Common myeloid progenitor, CD34-positive (primary cell): ENCODE data around the gene ID1.

Source experiments
- CTCF ChIA-PET: fragments of 350-600 bp; sonication (Branson Sonifier 250); formaldehyde crosslinking; loops from one replicate; lab custom pipeline; 2021; ENCODE audit warnings: antibody characterized with exemption; lab: Charles Lee
- POLR2A ChIA-PET: fragments of 350-600 bp; sonication (Branson Sonifier 250); formaldehyde crosslinking; loops from one replicate; lab custom pipeline; 2021; ENCODE audit warnings: antibody characterized with exemption; lab: Charles Lee
- DNase-seq, 3 donors: peaks; one replicate each; pipeline versions ENCODE4 v3.0.0 to v3.0.0-alpha.2; 2013
- H3K27ac ChIP-seq, 2 experiments: 1 replicate in 1 of 2; 2 replicates in 1 of 2; pipeline ENCODE4 v1.7.0; 2013; ENCODE audit warnings: inconsistent platforms in 2 of 2, low read length in 2 of 2, mild to moderate bottlenecking in 2 of 2, low read depth in 1 of 2, moderate library complexity in 1 of 2; ENCODE audit not compliant: severe bottlenecking in 2 of 2, insufficient read depth in 1 of 2, poor library complexity in 1 of 2
- H3K27me3 ChIP-seq, 5 experiments: replicated peaks in 2 of 5; 1 replicate in 3 of 5; 2 replicates in 2 of 5; pipeline versions ENCODE4 v1.6.1 to v1.7.0; 2013; ENCODE audit warnings: low read length in 4 of 5, mild to moderate bottlenecking in 2 of 5, moderate library complexity in 2 of 5, inconsistent platforms in 1 of 5; ENCODE audit not compliant: insufficient read depth in 5 of 5, control insufficient read depth in 4 of 5
- H3K36me3 ChIP-seq, 4 experiments: 1 replicate in 2 of 4; 2 replicates in 2 of 4; pipeline versions ENCODE4 v1.6.1 to v1.7.0; 2013; ENCODE audit warnings: low read length in 3 of 4, control low read depth in 1 of 4, mild to moderate bottlenecking in 1 of 4; ENCODE audit not compliant: control insufficient read depth in 4 of 4, insufficient read depth in 4 of 4
- H3K4me1 ChIP-seq, 4 experiments: 1 replicate in 3 of 4; 2 replicates in 1 of 4; pipeline versions ENCODE4 v1.6.1 to v1.7.1; 2013; ENCODE audit warnings: low read length in 3 of 4, mild to moderate bottlenecking in 3 of 4, control low read depth in 1 of 4, inconsistent platforms in 1 of 4, moderate library complexity in 1 of 4; ENCODE audit not compliant: control insufficient read depth in 4 of 4, insufficient read depth in 4 of 4; ENCODE audit errors: control extremely low read depth in 1 of 4
- H3K4me3 ChIP-seq, 7 experiments: 1 replicate in 4 of 7; 2 replicates in 3 of 7; pipeline versions ENCODE4 v1.5.1 to v1.7.0; 2013; ENCODE audit warnings: mild to moderate bottlenecking in 7 of 7, low read length in 6 of 7, moderate library complexity in 6 of 7, inconsistent platforms in 2 of 7, low read depth in 2 of 7, control low read depth in 1 of 7; ENCODE audit not compliant: insufficient read depth in 4 of 7, control insufficient read depth in 1 of 7; ENCODE audit errors: extremely low read depth in 1 of 7
- H3K9me3 ChIP-seq, 5 experiments: 1 replicate in 4 of 5; 2 replicates in 1 of 5; pipeline versions ENCODE4 v1.6.1 to v1.7.1; 2013; ENCODE audit warnings: low read length in 4 of 5, mild to moderate bottlenecking in 2 of 5, inconsistent platforms in 1 of 5, low read depth in 1 of 5, moderate library complexity in 1 of 5; ENCODE audit not compliant: control insufficient read depth in 4 of 5, insufficient read depth in 2 of 5; ENCODE audit errors: control extremely low read depth in 1 of 5
- WGBS: methylation state at CpG from one replicate; pipeline ENCODE4 v1.1.5; 2013; ENCODE audit not compliant: insufficient coverage; 5-methylcytosine and 5-hydroxymethylcytosine counted together

Gene ID1

GRCh38 chr20:31564284-31564683 lies 40.8 kb upstream of the ID1 start:
- POLR2A ChIA-PET: interaction anchor here (1.8 kb wide), 1 partner anchor 40 kb away, joined by 6 read pairs; the partner anchor contains the start of gene ID1
- WGBS: 93% methylated on average over 6 of the region's 6 CpGs
- peaks cover 7 to 85% (median 54%) of the 10 kb centered on the region in 4 experiments for H3K36me3 ChIP-seq

GRCh38 chr20:31565699-31566318 lies 39.3 kb upstream of the ID1 start:
- WGBS: 95% methylated on average over 6 of the region's 6 CpGs

More at GRCh38 chr20:31564284-31564683, 40.8 kb upstream of the ID1 start:
- H3K4me1 ChIP-seq: peaks cover 0 to 48% (median 36%) of the 10 kb centered on the region in 4 experiments
- H3K9me3 ChIP-seq: no peaks in the 10 kb centered on the region
- H3K4me3 ChIP-seq: no peak overlapping the region
- CTCF ChIA-PET: interaction anchor here (1.1 to 28.5 kb wide), 7 partner anchors 9 to 199 kb away, joined by 3 to 1047 read pairs (median 14); partner anchors contain the start of gene ID1
- DNase-seq: no peak
- no peak overlapping the region for H3K27ac ChIP-seq
- H3K27me3 ChIP-seq: no peaks in the 10 kb centered on the region

GRCh38 chr20:31566319-31566657 lies 38.8 kb upstream of the ID1 start:
- H3K4me1 ChIP-seq: peaks cover 0 to 43% (median 30%) of the 10 kb centered on the region in 4 experiments

More at GRCh38 chr20:31565699-31566318, 39.3 kb upstream of the ID1 start:
- no peaks in the 10 kb centered on the region for H3K27me3 ChIP-seq
- no peak for DNase-seq
- peak overlapping the region in 1 of 2 experiments; percentile 23 for H3K27ac ChIP-seq
- ChIA-PET POLR2A (interaction anchor here (0.7 to 1.8 kb wide), 2 partner anchors 39 to 50 kb away, joined by 6 to 9 read pairs; partner anchors contain the start of gene ID1), CTCF (interaction anchor here (1.0 to 28.5 kb wide), 7 partner anchors 10 to 145 kb away, joined by 3 to 1047 read pairs (median 5); partner anchors contain the start of gene ID1)
- peaks cover 7 to 87% (median 54%) of the 10 kb centered on the region in 4 experiments for H3K36me3 ChIP-seq
- peaks cover 0 to 47% (median 30%) of the 10 kb centered on the region in 4 experiments for H3K4me1 ChIP-seq
- H3K9me3 ChIP-seq: no peaks in the 10 kb centered on the region
- H3K4me3 ChIP-seq: no peak overlapping the region

GRCh38 chr20:31566658-31567379 lies 38.3 kb upstream of the ID1 start:
- DNase-seq: peak in 1 of 3 donors; percentile 51
- ChIA-PET CTCF (interaction anchor here (0.9 to 28.5 kb wide), 11 partner anchors 11 to 172 kb away, joined by 3 to 1047 read pairs (median 6); partner anchors contain the start of gene ID1), POLR2A (interaction anchor here (0.6 to 8.6 kb wide), 3 partner anchors 30 to 161 kb away, joined by 3 to 292 read pairs (median 3); partner anchors contain the start of gene ID1)
- H3K4me3 ChIP-seq: no peak overlapping the region
- WGBS: 81% methylated on average over 9 of the region's 14 CpGs
- peak overlapping the region in 1 of 2 experiments; percentile 23 for H3K27ac ChIP-seq
- H3K9me3 ChIP-seq: no peaks in the 10 kb centered on the region
- H3K36me3 ChIP-seq: peaks cover 3 to 79% (median 47%) of the 10 kb centered on the region in 4 experiments
- peaks cover 0 to 43% (median 30%) of the 10 kb centered on the region in 4 experiments for H3K4me1 ChIP-seq
- no peaks in the 10 kb centered on the region for H3K27me3 ChIP-seq

More at GRCh38 chr20:31566319-31566657, 38.8 kb upstream of the ID1 start:
- Histone ChIP-seq H3K9me3 (no peaks in the 10 kb centered on the region), H3K36me3 (peaks cover 7 to 85% (median 53%) of the 10 kb centered on the region in 4 experiments), H3K27ac (peak overlapping the region in 1 of 2 experiments; percentile 23), H3K4me3 (no peak overlapping the region), H3K27me3 (no peaks in the 10 kb centered on the region)
- 100% methylated on average over 1 of the region's 1 CpG for WGBS
- ChIA-PET POLR2A (interaction anchor here (0.6 to 8.6 kb wide), 2 partner anchors 30 to 42 kb away, joined by 3 to 292 read pairs; partner anchors contain the start of gene ID1), CTCF (interaction anchor here (0.9 to 28.5 kb wide), 9 partner anchors 10 to 172 kb away, joined by 3 to 1047 read pairs (median 6); partner anchors contain the start of gene ID1)
- no peak for DNase-seq

GRCh38 chr20:31567380-31567720 lies 37.7 kb upstream of the ID1 start:
- Histone ChIP-seq H3K4me1 (peaks cover 0 to 47% (median 34%) of the 10 kb centered on the region in 4 experiments), H3K27ac (peak overlapping the region in 1 of 2 experiments; percentile 6), H3K36me3 (peaks cover 3 to 74% (median 42%) of the 10 kb centered on the region in 4 experiments), H3K27me3 (no peaks in the 10 kb centered on the region), H3K4me3 (no peak overlapping the region), H3K9me3 (no peaks in the 10 kb centered on the region)
- CTCF ChIA-PET: interaction anchor here (0.9 to 28.5 kb wide), 11 partner anchors 11 to 171 kb away, joined by 3 to 1047 read pairs (median 6); partner anchors contain the start of gene ID1
- DNase-seq: no peak
- POLR2A ChIA-PET: interaction anchor here (8.6 kb wide), 1 partner anchor 41 kb away, joined by 292 read pairs; the partner anchor contains the start of gene ID1

GRCh38 chr20:31568041-31568731 lies 36.9 kb upstream of the ID1 start:
- CTCF ChIA-PET: interaction anchor here (0.9 to 28.5 kb wide), 12 partner anchors 9 to 160 kb away, joined by 3 to 1047 read pairs (median 5); partner anchors contain the start of gene ID1
- POLR2A ChIA-PET: interaction anchor here (8.6 kb wide), 1 partner anchor 40 kb away, joined by 292 read pairs; the partner anchor contains the start of gene ID1
- Histone ChIP-seq H3K27me3 (no peaks in the 10 kb centered on the region), H3K36me3 (peaks cover 3 to 66% (median 36%) of the 10 kb centered on the region in 4 experiments), H3K4me3 (peak overlapping the region in 1 of 7 experiments; percentile 10), H3K4me1 (peaks cover 0 to 47% (median 39%) of the 10 kb centered on the region in 4 experiments), H3K27ac (peak overlapping the region in 1 of 2 experiments; percentile 31), H3K9me3 (no peaks in the 10 kb centered on the region)
- 72% methylated on average over 21 of the region's 21 CpGs for WGBS
- DNase-seq: no peak
